Left ventricle myocardium inferior (tissue), 1 donor: ENCODE data around the gene UQCR11. TPM values are rescaled to one million over a fixed set of nuclear protein-coding genes. Genes with fewer than 3 reads are reported as not detected.

ENCODE experiments used
- DNase-seq: peaks from one replicate; pipeline ENCODE4 v3.0.0-alpha.2; 2020
- H3K27ac ChIP-seq: fragments of 200-600 bp; replicated peaks from 2 replicates; pipeline ENCODE4 v1.8.0; 2021
- H3K27me3 ChIP-seq: fragments of 200-600 bp; 2 replicates; pipeline ENCODE4 v1.8.0; 2021; ENCODE audit warnings: low read depth
- H3K36me3 ChIP-seq: fragments of 200-600 bp; 2 replicates; pipeline ENCODE4 v1.8.0; 2021
- H3K4me1 ChIP-seq: fragments of 200-600 bp; 2 replicates; pipeline ENCODE4 v1.8.0; 2021
- H3K4me3 ChIP-seq: fragments of 200-600 bp; 2 replicates; pipeline ENCODE4 v1.8.0; 2021; ENCODE audit warnings: mild to moderate bottlenecking, moderate library complexity
- H3K9me3 ChIP-seq: fragments of 200-600 bp; replicated peaks from 2 replicates; pipeline ENCODE4 v1.8.0; 2021
- intact Hi-C: fragments of 100-400 bp; cut with micrococcal nuclease; formaldehyde crosslinking; loops from one replicate; pipeline ENCODE4 v1.11.0; 2022
- total RNA-seq: library from RNA; stranded (reverse); fragmentation: NEBNext Ultra II Directional; extraction: Animal tissue kit (Norgen Biotek cat#: 25700); gene quantifications from one replicate; pipeline ENCODE4 v1.2.1, GENCODE V29; 2021
- TF ChIP-seq, protein P1 (sequence below): fragments of 200-600 bp; IDR thresholded peaks from 2 replicates; pipeline ENCODE4 v1.8.0; 2021; ENCODE audit warnings: antibody characterized with exemption, mild to moderate bottlenecking, borderline replicate concordance
- donor health status: DM: no; HTN: yes; CAD: no; lungs with severe emphysema.

The UQCR11 gene
- total RNA-seq, 1 donor from 2014 or later = 942 TPM

DNA sequence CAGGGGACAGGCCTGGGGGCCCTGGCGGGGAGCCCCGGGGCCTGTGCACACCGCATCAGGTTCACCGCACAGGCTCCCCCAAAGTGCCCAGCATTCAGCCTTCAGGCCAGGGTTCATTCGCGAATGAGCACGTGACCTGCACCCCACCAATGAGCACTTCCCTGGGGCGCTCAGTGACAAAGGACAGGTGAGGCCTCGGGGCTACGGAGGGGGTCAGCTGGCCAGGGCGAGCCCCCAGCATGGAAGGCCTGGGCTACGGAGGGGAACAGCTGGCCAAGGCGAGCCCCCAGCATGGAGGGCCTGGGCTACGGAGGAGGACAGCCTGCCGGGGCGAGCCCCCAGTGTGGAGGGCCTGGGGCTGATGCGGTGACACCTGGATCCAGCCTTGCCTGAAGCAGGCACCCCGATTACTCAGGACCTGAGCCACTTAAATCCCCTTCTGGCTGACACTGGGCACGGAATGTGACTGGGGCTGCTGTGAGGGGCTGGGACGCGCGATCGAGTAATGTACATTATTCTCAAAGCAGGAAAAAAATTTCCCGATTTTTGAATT is 24.1 kb upstream of the UQCR11 start:
- peaks cover 27% of the 10 kb centered on the region for H3K36me3 ChIP-seq
- no peak overlapping the region for H3K4me3 ChIP-seq
- intact Hi-C loops = no loop called here
- TF ChIP-seq, protein P1, sequence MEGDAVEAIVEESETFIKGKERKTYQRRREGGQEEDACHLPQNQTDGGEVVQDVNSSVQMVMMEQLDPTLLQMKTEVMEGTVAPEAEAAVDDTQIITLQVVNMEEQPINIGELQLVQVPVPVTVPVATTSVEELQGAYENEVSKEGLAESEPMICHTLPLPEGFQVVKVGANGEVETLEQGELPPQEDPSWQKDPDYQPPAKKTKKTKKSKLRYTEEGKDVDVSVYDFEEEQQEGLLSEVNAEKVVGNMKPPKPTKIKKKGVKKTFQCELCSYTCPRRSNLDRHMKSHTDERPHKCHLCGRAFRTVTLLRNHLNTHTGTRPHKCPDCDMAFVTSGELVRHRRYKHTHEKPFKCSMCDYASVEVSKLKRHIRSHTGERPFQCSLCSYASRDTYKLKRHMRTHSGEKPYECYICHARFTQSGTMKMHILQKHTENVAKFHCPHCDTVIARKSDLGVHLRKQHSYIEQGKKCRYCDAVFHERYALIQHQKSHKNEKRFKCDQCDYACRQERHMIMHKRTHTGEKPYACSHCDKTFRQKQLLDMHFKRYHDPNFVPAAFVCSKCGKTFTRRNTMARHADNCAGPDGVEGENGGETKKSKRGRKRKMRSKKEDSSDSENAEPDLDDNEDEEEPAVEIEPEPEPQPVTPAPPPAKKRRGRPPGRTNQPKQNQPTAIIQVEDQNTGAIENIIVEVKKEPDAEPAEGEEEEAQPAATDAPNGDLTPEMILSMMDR = no peak
- DNase-seq = no peak
- H3K4me1 ChIP-seq = no peaks in the 10 kb centered on the region
- H3K27me3 ChIP-seq = no peaks in the 10 kb centered on the region
- H3K9me3 ChIP-seq = no peaks in the 10 kb centered on the region
- H3K27ac ChIP-seq = no peak overlapping the region

DNA sequence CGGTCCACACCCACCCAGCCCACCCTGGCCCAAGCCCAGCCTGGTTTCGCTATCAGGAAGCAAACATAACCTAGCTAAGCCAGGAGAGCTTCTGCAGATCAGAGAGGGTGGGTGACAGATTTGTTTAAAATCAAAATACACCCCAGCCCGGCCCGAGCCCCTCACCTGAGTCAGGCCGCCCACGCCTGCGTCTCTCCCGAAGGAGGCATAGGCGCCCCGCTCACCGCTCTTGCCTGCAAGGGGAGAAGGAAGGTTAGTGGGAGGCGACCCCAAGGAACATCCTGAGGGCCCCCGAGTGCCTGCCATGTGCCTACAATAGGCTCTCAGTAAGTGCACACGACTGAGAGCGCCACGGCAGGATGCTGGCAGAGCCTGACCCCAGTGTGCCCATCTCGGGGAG is 21.9 kb upstream of the UQCR11 start:
- H3K4me1 ChIP-seq = no peaks in the 10 kb centered on the region

DNA sequence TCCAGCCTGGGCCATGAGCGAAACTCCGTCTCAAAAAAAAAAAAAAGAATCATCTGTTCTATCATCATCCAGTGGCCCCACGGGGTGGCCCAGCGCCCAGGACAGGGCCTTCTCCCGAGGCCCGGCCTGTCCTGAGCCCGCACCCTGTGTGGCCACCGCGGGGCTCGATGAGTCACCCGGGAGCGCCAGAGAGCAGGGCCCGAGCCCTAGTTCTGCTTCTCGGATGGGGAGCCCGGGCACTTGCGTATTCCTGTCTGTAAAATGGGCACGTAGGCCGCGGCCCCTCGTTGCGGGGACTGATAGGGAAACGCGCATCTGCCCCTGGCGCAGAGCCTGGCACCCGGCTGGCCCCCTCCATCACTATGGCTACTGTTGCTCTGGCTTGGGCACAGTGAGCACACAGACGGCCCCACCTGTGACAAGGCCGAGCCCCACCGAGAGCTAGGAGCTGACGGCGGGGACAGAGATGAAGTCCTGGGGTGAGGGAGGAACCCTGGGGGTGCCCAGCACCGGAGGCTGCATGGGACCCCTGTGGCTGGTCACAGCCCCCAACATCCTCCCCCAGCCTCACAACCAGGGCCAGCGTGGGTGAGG is 21.3 kb upstream of the UQCR11 start:
- Histone ChIP-seq H3K36me3 (peaks cover 18% of the 10 kb centered on the region), H3K27me3 (no peaks in the 10 kb centered on the region), H3K4me1 (no peaks in the 10 kb centered on the region), H3K9me3 (no peaks in the 10 kb centered on the region), H3K4me3 (no peak overlapping the region), H3K27ac (no peak overlapping the region)
- intact Hi-C loops = no loop called here
- TF ChIP-seq, protein P1 = no peak
- no peak for DNase-seq

More for the DNA sequence above, 21.9 kb upstream of the UQCR11 start:
- Histone ChIP-seq H3K36me3 (peaks cover 19% of the 10 kb centered on the region), H3K27ac (no peak overlapping the region), H3K9me3 (no peaks in the 10 kb centered on the region), H3K27me3 (no peaks in the 10 kb centered on the region), H3K4me3 (no peak overlapping the region)
- TF ChIP-seq, protein P1 = no peak
- intact Hi-C loops = no loop called here
- no peak for DNase-seq

DNA sequence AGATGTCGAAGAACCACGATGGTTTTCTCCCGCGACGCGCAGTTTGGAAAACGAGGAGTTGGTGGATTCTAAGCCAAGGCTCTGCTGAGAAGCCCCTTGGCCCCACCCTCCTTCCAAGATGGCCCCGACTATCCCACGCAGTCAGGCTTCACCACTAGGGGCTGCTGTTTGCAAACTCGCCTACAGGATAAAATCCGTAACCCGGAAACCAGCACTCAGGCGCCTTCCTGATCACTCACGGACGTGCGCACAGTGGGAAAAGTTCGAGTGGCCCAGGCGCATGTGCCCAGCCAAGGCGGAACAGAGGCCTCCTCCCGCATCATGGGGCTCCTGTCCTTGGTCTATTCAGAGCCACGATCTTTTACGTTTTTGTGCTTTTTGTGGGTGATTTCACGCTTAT is 19.2 kb upstream of the UQCR11 start:
- Histone ChIP-seq H3K27me3 (no peaks in the 10 kb centered on the region), H3K4me1 (no peaks in the 10 kb centered on the region), H3K4me3 (no peak overlapping the region), H3K36me3 (peaks cover 34% of the 10 kb centered on the region), H3K27ac (no peak overlapping the region), H3K9me3 (no peaks in the 10 kb centered on the region)
- intact Hi-C loops = no loop called here
- TF ChIP-seq, protein P1 = peak; percentile 59
- DNase-seq = peak; percentile 31

DNA sequence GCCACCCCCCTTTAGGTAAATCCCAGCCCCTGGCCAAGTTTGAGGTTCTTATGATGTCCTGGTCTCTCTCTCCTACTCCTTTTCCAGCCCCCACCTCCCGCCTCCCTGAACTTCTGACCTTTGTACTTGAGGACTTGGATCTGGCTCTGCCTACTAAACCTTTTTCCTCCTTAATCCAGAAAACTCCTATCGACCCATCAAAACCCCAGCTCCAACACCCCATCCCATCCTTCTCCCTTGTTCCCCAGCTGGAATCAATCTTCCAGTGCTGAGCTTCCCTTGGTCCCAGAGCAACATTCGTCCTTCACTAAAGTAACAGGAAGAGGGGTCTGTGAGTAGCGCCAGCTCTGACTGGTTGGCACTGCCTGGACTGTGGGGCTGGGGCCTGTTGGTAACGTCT is 17.3 kb upstream of the UQCR11 start:
- no peak for DNase-seq
- Histone ChIP-seq H3K36me3 (peaks cover 45% of the 10 kb centered on the region), H3K4me1 (peaks cover 12% of the 10 kb centered on the region), H3K4me3 (no peak overlapping the region), H3K9me3 (no peaks in the 10 kb centered on the region), H3K27me3 (no peaks in the 10 kb centered on the region), H3K27ac (no peak overlapping the region)
- TF ChIP-seq, protein P1 = no peak
- intact Hi-C loops = no loop called here
